ENCODE data around the gene PPIE. TPM values are rescaled to one million over a fixed set of nuclear protein-coding genes. Genes with fewer than 3 reads are reported as not detected.
"Not testable (repeated sequence)": the region's sequence is repeated elsewhere in the genome, so short reads cannot be mapped to it uniquely, and the experiment has no call there.

Gene PPIE
- total and polyA plus RNA-seq, 4 donors = 28.4 to 55.9 (median 50.2) TPM

DNA sequence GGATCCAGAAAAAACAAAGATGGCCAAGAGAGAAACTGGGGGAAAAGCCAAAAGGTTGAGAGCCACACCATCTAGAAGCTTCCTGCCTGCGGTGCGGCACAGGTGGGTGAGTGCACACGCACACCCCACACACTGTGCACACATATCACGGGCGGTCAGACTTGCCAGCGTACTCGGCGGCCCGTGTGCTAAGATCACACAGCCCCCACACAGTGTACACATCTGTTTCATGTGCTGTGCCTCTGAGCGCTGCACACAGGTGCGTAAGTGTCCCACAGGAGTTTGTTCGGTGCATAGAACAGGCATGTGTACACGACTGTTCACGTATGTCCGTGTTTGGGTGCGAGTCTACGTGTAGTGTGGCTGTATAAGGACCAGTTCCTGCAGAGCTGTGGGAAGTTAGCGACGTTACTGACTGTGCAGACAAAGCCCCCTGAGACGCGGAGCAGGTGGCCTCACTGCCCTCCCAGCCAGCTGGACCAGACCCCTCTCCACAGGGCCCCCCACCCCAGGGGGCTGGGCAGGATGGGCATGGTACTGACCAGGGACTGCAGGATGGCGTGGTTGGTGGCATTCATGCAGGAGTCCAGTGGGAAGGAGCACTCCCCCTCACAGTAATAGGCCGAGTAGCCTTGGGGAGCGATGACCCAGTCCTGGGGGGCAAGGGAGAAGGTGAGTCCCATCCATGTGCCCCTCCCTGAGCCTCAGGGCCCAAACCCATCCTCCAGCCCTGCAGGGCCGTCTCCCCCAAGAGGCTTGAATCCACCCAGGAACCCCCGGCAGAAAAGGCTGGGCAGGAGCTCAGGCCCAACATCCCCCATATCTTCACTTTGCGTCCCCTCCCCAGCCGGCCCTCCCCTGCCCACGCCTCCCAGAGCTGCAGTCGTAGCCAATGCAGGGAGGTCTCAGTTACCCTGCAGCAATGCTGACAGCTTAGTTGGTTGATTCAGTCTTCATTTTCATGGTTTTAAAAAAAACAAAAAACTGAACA is 24.2 kb downstream of the PPIE start:
- no peak for DNase-seq (ENCODE audit: low read depth in 4 of 6, low spot score in 6 of 6)
- H3K9me3 ChIP-seq (ENCODE audit: control insufficient read depth, insufficient read depth, low read length) = no peaks in the 10 kb centered on the region
- H3K27me3 ChIP-seq (ENCODE audit: control insufficient read depth, insufficient read depth, low read length) = no peaks in the 10 kb centered on the region
- H3K27ac ChIP-seq (ENCODE audit: low read depth, low read length) = no peak overlapping the region
- H3K36me3 ChIP-seq (ENCODE audit: control insufficient read depth, insufficient read depth, low read length) = peaks cover 48% of the 10 kb centered on the region
- H3K4me3 ChIP-seq (ENCODE audit: low read depth, low read length) = no peak overlapping the region
- 95% methylated on average over 21 of the region's 30 CpGs for WGBS (ENCODE audit: insufficient coverage)
- H3K4me1 ChIP-seq (ENCODE audit: control insufficient read depth, insufficient read depth, low read length) = no peaks in the 10 kb centered on the region

DNA sequence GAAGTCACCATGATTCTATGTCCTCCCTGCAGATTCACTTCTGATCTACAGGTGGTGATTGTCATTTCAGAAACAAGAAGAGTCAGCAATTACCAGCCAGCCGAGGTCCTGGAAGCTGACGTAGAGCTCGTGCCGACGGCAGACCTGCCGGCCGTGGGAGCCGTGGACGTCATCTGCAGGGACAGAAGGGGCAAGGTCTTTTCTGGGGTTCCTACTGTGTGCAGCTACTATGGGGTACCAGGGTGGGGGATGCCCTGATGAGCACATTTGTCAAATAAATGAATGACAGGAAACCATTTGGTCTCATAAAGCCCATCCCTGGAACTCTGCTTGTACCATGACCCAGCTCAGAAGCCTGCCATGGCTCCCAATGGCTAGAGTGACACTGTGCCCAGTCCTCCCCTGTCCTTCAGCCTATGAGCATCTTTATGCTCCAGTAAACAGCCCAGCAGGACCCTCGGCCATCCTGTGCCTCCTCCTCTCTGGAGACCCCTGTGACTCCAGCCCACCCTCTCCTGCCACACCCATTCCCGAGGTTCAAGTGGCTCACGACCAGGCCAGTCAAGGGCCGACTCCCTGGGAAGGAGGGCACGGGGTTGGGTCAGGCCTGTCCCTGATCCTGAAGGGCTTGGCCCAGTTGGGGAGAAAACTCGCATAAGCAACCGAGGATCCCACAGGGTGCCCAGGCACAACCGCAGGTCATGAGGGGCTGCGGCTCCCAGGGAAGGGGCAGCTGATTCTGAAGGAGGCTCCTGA is 25.1 kb downstream of the PPIE start:
- H3K27me3 ChIP-seq (ENCODE audit: control insufficient read depth, insufficient read depth, low read length); H3K4me3 ChIP-seq (ENCODE audit: low read depth, low read length); H3K27ac ChIP-seq (ENCODE audit: low read depth, low read length); H3K4me1 ChIP-seq (ENCODE audit: control insufficient read depth, insufficient read depth, low read length); H3K9me3 ChIP-seq (ENCODE audit: control insufficient read depth, insufficient read depth, low read length); DNase-seq (ENCODE audit: low read depth in 4 of 6, low spot score in 6 of 6): not testable (repeated sequence)
- H3K36me3 ChIP-seq (ENCODE audit: control insufficient read depth, insufficient read depth, low read length) = peaks cover 40% of the 10 kb centered on the region
- 79% methylated on average over 8 of the region's 18 CpGs for WGBS (ENCODE audit: insufficient coverage)

DNA sequence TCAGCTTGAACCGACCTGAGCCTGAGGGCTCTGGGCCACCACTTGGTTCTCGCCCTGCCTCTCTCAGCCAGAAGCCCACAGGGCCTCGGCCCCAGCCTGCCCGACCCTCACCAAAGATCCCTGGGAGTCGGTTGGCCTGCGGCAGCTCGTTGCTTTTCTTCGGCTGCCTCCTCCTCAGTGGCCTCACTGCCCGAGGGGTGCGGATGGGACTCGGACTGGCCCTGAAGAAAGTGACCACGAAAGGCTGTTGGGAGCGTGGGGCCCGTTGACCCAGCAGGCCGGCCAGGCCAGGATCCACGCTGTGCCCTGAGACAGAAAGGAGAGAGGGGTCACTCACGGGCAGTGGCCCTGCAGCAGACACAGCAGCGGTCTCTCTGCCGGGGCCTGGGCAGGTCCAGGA is 25.8 kb downstream of the PPIE start:
- H3K9me3 ChIP-seq (ENCODE audit: control insufficient read depth, insufficient read depth, low read length) = not testable (repeated sequence)
- peaks cover 34% of the 10 kb centered on the region for H3K36me3 ChIP-seq (ENCODE audit: control insufficient read depth, insufficient read depth, low read length)
- WGBS (ENCODE audit: insufficient coverage) = 58% methylated on average over 4 of the region's 19 CpGs

DNA sequence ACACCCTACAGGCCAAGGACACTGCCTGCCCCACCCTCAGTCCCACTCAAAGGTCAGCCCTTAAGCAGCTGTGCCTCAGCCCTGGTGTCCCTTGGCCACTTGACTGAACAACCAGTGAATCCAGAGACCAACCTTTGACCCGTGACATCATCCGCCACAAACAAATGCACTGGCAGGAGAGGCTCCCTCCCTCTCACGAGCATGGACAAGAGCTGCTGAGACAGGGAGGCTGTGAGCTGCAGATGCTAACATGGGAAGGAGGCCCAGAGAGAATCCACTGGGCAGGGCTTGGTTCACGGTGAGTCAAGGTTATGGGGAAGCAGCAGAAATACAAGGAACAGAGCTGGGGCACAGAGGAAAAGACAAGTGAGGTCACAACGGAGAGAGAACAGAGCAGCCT is 27.8 kb downstream of the PPIE start:
- WGBS (ENCODE audit: insufficient coverage) = no CpG with 5 or more reads among the region's 5 CpGs

More for the DNA sequence above, 25.8 kb downstream of the PPIE start:
- H3K27ac ChIP-seq (ENCODE audit: low read depth, low read length); H3K4me1 ChIP-seq (ENCODE audit: control insufficient read depth, insufficient read depth, low read length); H3K4me3 ChIP-seq (ENCODE audit: low read depth, low read length); H3K27me3 ChIP-seq (ENCODE audit: control insufficient read depth, insufficient read depth, low read length); DNase-seq (ENCODE audit: low read depth in 4 of 6, low spot score in 6 of 6): not testable (repeated sequence)

DNA sequence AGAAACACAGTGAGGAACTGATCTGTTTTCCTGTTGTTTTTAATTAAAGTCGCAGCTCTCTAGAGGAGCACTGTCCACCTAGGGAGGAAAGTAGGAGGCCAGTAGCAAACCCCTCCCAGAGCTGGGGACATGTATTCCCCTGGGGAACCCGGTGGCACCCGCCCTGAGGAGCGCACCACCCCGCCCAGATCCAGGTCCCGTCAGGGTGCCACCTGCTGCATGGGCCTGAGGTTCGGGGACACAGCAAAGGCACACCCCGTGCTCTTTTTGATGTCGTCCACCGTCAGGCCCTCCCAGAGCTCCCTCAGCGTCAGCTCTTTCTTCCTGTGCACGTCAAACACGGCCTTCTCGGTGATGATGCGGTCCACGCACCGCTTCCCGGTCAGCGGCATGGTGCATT is 30.8 kb downstream of the PPIE start:
- H3K9me3 ChIP-seq (ENCODE audit: control insufficient read depth, insufficient read depth, low read length); H3K36me3 ChIP-seq (ENCODE audit: control insufficient read depth, insufficient read depth, low read length); H3K27ac ChIP-seq (ENCODE audit: low read depth, low read length); H3K4me1 ChIP-seq (ENCODE audit: control insufficient read depth, insufficient read depth, low read length); H3K27me3 ChIP-seq (ENCODE audit: control insufficient read depth, insufficient read depth, low read length); DNase-seq (ENCODE audit: low read depth in 4 of 6, low spot score in 6 of 6); H3K4me3 ChIP-seq (ENCODE audit: low read depth, low read length): not testable (repeated sequence)
- WGBS (ENCODE audit: insufficient coverage) = no CpG with 5 or more reads among the region's 19 CpGs

More for the DNA sequence above, 27.8 kb downstream of the PPIE start:
- H3K27ac ChIP-seq (ENCODE audit: low read depth, low read length); H3K9me3 ChIP-seq (ENCODE audit: control insufficient read depth, insufficient read depth, low read length); H3K27me3 ChIP-seq (ENCODE audit: control insufficient read depth, insufficient read depth, low read length); H3K4me1 ChIP-seq (ENCODE audit: control insufficient read depth, insufficient read depth, low read length); H3K4me3 ChIP-seq (ENCODE audit: low read depth, low read length); DNase-seq (ENCODE audit: low read depth in 4 of 6, low spot score in 6 of 6): not testable (repeated sequence)
- peaks cover 16% of the 10 kb centered on the region for H3K36me3 ChIP-seq (ENCODE audit: control insufficient read depth, insufficient read depth, low read length)

DNA sequence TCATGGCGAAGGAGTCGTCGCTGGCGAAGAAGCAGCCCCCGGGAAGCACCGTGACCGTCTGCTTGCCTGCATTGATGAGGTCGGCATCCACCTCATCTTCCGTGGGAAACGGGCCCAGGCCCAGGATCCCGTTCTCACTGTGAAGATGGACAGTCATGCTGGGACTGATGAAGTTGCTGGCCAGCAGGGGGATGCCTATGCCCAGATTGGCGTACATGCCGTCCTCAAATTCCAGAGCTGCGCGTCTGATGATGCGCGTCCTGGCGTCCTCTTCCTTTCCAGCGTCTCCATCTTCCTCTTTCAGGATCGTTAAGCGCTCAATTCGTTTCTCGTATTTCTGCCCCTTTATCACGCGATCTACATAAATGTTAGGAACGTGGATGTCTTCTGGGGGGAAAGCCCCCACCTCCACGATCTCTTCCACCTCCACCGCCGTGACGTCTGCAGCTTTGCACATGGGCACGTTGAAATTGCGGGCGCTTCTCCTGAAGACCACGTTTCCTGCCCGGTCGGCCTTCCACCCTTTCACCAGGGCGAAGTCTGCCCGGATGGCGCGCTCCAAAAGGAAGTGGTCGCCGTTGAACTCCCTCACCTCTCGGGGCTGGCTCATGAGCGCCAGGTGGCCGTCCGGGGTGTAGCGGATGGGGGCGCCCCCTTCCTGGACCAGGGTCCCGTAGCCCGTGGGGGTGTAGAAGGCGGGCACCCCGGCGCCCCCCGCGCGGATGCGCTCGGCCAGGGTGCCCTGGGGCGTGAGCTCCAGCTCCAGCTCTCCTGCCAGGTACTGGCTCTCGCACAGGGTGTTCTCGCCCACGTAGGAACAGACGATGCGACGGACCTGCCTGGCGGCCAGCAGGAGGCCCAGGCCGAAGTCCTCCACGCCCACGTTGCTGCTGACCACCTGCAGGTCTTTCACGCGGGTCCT is 31.7 kb downstream of the PPIE start:
- H3K4me3 ChIP-seq (ENCODE audit: low read depth, low read length); H3K27me3 ChIP-seq (ENCODE audit: control insufficient read depth, insufficient read depth, low read length); H3K9me3 ChIP-seq (ENCODE audit: control insufficient read depth, insufficient read depth, low read length); H3K4me1 ChIP-seq (ENCODE audit: control insufficient read depth, insufficient read depth, low read length); H3K36me3 ChIP-seq (ENCODE audit: control insufficient read depth, insufficient read depth, low read length); H3K27ac ChIP-seq (ENCODE audit: low read depth, low read length): not testable (repeated sequence)
- DNase-seq (ENCODE audit: low read depth in 4 of 6, low spot score in 6 of 6) = peak in 1 of 6 donors; percentile 69
- WGBS (ENCODE audit: insufficient coverage) = no CpG with 5 or more reads among the region's 71 CpGs

DNA sequence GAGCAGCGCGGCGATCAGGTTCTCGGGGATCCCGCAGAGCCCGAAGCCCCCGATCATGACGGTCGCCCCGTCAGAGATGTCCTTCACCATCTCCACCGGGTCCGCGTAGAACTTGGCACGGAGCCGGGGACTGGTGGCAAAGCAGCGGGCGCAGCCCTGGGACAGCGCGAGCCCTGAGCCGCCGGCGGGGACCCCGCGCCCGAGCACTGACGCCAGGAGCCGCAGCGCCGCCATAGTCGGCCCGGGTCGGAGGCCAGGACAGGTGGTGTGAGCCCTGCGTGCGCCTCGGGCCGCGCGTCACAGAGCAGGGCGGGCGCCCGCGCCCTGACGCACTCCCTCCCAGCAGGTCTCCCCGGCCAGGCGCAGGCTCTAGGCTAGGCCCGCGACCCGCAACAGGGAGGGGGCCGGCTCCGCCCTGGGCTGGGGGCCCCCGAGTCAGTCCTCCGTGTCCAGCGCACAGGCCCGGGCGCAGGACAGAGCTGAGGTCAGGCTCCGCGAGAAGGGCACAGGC is 32.4 kb downstream of the PPIE start, which contains the start of gene OXCT2:
Gene OXCT2, minus strand, starts transcription at position 327 of the 511 bp plus-strand sequence. Its CDS starts 93 bp downstream, at position 234.
- WGBS (ENCODE audit: insufficient coverage) = under 1% methylated on average over 23 of the region's 57 CpGs
- H3K27me3 ChIP-seq (ENCODE audit: control insufficient read depth, insufficient read depth, low read length); DNase-seq (ENCODE audit: low read depth in 4 of 6, low spot score in 6 of 6); H3K27ac ChIP-seq (ENCODE audit: low read depth, low read length); H3K4me1 ChIP-seq (ENCODE audit: control insufficient read depth, insufficient read depth, low read length); H3K9me3 ChIP-seq (ENCODE audit: control insufficient read depth, insufficient read depth, low read length); H3K4me3 ChIP-seq (ENCODE audit: low read depth, low read length); H3K36me3 ChIP-seq (ENCODE audit: control insufficient read depth, insufficient read depth, low read length): not testable (repeated sequence)

DNA sequence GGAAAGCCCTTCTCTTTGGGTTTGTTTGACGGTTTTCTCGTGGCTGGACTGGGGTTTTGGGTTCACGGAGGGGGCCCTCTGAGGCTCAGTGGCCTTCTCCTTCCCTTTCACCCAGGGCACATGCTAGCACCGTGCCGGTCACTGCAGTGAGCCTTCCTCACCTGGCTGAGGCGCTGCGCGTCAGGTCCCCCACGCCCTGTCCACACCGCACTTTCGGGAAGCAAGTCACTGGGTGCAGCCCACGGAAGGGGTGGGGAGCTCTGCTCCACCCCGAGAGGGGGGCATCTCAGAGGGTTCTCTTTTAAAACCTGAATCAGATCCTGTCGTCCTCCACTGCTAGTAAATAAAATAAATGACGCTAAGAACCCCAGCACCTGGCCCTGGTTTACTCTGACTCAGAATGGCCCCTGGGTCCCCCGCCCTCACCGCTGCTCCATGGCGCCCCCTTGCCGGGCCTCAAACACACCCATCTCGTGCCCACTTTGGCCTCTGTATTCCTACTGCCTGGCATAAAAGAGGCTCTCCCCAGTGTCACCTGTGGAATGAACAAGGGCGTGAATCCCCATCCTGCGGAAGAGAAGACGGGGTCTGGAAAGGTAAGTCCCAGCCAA is 34.8 kb downstream of the PPIE start:
- not testable (repeated sequence) for H3K36me3 ChIP-seq (ENCODE audit: control insufficient read depth, insufficient read depth, low read length); H3K27ac ChIP-seq (ENCODE audit: low read depth, low read length); H3K4me1 ChIP-seq (ENCODE audit: control insufficient read depth, insufficient read depth, low read length); H3K4me3 ChIP-seq (ENCODE audit: low read depth, low read length); H3K9me3 ChIP-seq (ENCODE audit: control insufficient read depth, insufficient read depth, low read length); DNase-seq (ENCODE audit: low read depth in 4 of 6, low spot score in 6 of 6); H3K27me3 ChIP-seq (ENCODE audit: control insufficient read depth, insufficient read depth, low read length)
- no CpG with 5 or more reads among the region's 23 CpGs for WGBS (ENCODE audit: insufficient coverage)
